Mucosa of descending colon (tissue), 3 donors: ENCODE measurements around the gene MDH2. TPM values are rescaled to one million over a fixed set of nuclear protein-coding genes. Genes with fewer than 3 reads are reported as not detected.
"Not testable (repeated sequence)": the region's sequence is repeated elsewhere in the genome, so short reads cannot be mapped to it uniquely, and the experiment has no call there.

ENCODE experiments used
- ATAC-seq: fragments of 200-7000 bp; cut with Tn5 transposase; one replicate; pipeline ENCODE4 v1.9.1; 2020; ENCODE audit warnings: mild to moderate bottlenecking, moderate library complexity
- DNase-seq, 3 donors: peaks; one replicate each; pipeline ENCODE4 v3.0.0-alpha.2; 2020
- H3K36me3 ChIP-seq: fragments of 200-600 bp; one replicate; pipeline ENCODE4 v1.8.0; 2021; ENCODE audit warnings: low read depth, mild to moderate bottlenecking
- H3K4me1 ChIP-seq: fragments of 200-600 bp; one replicate; pipeline ENCODE4 v1.8.0; 2021; ENCODE audit warnings: low read depth, mild to moderate bottlenecking
- H3K4me3 ChIP-seq: fragments of 200-600 bp; one replicate; pipeline ENCODE4 v1.8.0; 2021; ENCODE audit warnings: mild to moderate bottlenecking
- H3K9me3 ChIP-seq: fragments of 200-600 bp; one replicate; pipeline ENCODE4 v1.8.0; 2021; ENCODE audit warnings: mild to moderate bottlenecking
- intact Hi-C, 2 donors: fragments of 100-400 bp; cut with DNase I in 1 of 2; cut with micrococcal nuclease in 1 of 2; formaldehyde crosslinking; loops; one replicate each; pipeline versions ENCODE4 v1.11.0 to v1.11.1; 2022; cut with DNase I, micrococcal nuclease
- total RNA-seq, 3 donors: library from RNA; stranded (reverse); fragmentation: NEBNext Ultra II Directional in 2 of 3; extraction: Animal tissue kit (Norgen Biotek cat#: 25700) in 2 of 3; gene quantifications; one replicate each; pipeline versions ENCODE4 v1.2.1 to v1.2.4, GENCODE V29; 2021 to 2023
- TF ChIP-seq, protein P1 (sequence below): fragments of 200-600 bp; IDR thresholded peaks from one replicate; pipeline ENCODE4 v1.8.0; 2022; ENCODE audit warnings: antibody characterized with exemption, mild to moderate bottlenecking
- donor health status: DM: no; HTN: no; CAD: no; lungs with moderate emphysema.
- donor health status: DM: no; HTN: no; CAD: no.
- donor health status: DM: no; HTN: yes; CAD: no.

The MDH2 gene
- total RNA-seq, 3 donors from 2014 or later = 170 to 280 (median 246) TPM

DNA sequence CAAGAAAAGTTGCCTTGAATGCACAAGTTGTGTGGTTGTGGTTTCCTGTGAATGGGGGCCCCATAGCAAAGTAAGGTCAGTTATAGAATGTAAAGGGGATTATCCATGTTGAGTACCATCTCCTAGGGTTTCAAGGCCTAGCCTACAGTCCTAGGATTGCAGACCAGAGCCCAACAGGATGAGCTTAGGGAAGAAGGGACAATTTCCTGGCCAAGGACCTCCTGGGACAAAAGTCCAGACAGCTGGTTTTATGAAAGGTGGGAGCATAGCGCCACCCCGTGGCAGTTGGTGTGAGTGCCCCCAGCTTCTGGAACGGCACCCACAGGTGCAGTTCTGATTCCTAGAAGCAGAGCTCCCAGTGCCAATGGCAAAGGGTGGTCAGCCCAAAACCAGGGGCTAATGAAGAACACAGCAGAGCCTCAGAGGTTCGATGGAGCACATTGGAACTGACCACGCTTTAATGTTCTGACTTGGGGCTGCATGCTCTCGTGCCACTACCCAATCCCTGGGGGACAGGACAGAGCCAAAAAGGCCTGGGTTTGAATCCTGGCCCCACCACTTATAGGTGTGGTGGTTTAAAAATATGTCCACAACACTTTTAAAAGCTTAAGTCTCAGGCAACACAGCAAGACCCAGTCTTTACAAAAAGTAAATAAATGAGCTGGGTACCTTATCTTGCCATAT, 27.7 kb upstream of the MDH2 start:
- H3K36me3 ChIP-seq = no peaks in the 10 kb centered on the region
- intact Hi-C loops = loop anchor here (1.0 to 10.0 kb wide), 2 partner anchors 154 to 155 kb away; no protein-coding TSS in a partner anchor
- ATAC-seq (peak; percentile 96), DNase-seq (peak; percentile 72 to 91 (median 86))
- H3K4me3 ChIP-seq = no peak overlapping the region
- TF ChIP-seq, protein P1, sequence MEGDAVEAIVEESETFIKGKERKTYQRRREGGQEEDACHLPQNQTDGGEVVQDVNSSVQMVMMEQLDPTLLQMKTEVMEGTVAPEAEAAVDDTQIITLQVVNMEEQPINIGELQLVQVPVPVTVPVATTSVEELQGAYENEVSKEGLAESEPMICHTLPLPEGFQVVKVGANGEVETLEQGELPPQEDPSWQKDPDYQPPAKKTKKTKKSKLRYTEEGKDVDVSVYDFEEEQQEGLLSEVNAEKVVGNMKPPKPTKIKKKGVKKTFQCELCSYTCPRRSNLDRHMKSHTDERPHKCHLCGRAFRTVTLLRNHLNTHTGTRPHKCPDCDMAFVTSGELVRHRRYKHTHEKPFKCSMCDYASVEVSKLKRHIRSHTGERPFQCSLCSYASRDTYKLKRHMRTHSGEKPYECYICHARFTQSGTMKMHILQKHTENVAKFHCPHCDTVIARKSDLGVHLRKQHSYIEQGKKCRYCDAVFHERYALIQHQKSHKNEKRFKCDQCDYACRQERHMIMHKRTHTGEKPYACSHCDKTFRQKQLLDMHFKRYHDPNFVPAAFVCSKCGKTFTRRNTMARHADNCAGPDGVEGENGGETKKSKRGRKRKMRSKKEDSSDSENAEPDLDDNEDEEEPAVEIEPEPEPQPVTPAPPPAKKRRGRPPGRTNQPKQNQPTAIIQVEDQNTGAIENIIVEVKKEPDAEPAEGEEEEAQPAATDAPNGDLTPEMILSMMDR = peak; percentile 82
- H3K4me1 ChIP-seq = peaks cover 3% of the 10 kb centered on the region
- H3K9me3 ChIP-seq = no peaks in the 10 kb centered on the region

DNA sequence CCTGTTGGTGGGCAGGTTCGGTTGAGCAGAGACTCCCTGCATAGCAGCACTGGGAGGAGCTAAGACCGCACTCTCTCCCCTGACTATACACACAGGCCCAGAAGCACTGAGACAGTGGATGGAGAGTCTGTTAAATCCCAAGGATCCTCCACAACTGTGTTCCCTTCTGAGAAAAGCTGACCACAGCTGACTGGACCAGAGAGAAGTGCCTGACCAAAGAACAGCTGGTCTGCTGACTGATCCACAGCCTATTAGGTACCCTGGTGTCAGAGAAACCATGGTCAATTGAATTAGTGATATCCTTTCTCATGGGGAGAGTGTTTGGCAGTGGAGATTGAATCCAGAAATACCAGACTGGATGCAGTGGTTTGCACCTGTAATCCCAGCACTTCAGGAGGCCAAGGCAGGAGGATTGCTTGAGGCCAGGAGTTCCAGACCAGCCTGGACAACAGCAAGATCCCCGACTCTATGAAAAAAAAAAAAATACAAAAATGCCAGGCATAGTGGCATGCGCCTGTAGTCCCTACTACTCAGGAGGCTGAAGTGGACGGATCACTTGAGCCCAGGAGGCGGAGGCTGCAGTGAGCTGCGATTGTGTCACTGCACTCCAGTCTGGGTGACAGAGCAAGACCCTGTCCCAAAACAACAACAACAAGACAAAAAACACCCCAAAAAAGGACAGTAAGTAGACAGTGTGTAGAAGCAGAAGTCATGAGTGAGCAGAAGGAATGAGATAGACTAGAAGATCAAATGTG, 25.7 kb upstream of the MDH2 start:
- DNase-seq = no peak
- peaks cover 3% of the 10 kb centered on the region for H3K4me1 ChIP-seq
- no peak for ATAC-seq
- intact Hi-C loops = loop anchor here in 1 of 2 donors (10.0 kb wide), 1 partner anchor 157 kb away; no protein-coding TSS in a partner anchor
- no peak overlapping the region for H3K4me3 ChIP-seq
- TF ChIP-seq, protein P1 = no peak
- no peaks in the 10 kb centered on the region for H3K9me3 ChIP-seq
- H3K36me3 ChIP-seq = no peaks in the 10 kb centered on the region

DNA sequence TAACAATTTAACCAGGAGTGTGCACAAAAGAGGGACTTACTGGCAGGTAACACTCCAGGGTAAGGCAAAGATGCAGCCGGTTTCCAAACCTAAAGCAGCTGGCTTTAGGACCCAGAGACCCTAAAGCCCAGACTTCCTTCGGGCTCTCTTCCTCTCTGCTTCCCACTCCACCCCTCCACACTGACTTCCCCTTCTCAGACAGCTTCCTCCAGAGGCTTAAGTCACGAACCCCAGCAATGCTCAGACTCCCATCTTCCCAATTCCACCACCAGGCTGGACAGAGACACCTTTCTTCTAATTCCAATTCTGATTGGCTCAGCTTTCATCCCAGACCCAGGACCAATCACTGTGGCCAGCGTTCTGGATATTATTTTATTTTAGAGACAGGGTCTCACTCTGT, 24.9 kb upstream of the MDH2 start:
- intact Hi-C loops = loop anchor here in 1 of 2 donors (10.0 kb wide), 1 partner anchor 158 kb away; no protein-coding TSS in a partner anchor

DNA sequence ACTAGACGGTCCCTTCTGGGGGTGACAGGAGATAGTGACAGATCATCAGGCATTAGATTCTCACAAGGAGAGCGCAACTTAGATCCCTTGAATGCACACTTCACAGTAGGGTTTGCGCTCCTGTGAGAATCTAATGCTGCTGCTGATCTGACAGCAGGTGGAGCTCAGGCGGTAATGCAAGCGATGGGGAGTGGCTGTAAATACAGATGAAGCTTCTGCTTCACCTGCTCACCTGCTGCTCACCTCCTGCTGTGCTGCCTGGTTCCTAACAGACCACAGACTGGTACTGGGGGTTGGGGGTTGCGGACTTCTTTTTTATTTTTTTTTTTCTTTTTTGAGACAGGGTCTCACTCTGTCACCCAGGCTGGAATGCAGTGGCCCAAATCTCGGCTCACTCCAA, 18.2 kb upstream of the MDH2 start:
- not testable (repeated sequence) for H3K36me3 ChIP-seq, H3K9me3 ChIP-seq, ATAC-seq, H3K4me3 ChIP-seq, H3K4me1 ChIP-seq
- intact Hi-C loops = loop anchor here in 1 of 2 donors (10.0 kb wide), 1 partner anchor 165 kb away; no protein-coding TSS in a partner anchor
- peak in 1 of 3 donors; percentile 14 for DNase-seq

More for the DNA sequence above, 24.9 kb upstream of the MDH2 start:
- TF ChIP-seq, protein P1 = no peak
- peaks cover 3% of the 10 kb centered on the region for H3K4me1 ChIP-seq
- H3K36me3 ChIP-seq = no peaks in the 10 kb centered on the region
- peak; percentile 42 for ATAC-seq
- H3K9me3 ChIP-seq = no peaks in the 10 kb centered on the region
- DNase-seq = peak in 1 of 3 donors; percentile 27
- H3K4me3 ChIP-seq = no peak overlapping the region

DNA sequence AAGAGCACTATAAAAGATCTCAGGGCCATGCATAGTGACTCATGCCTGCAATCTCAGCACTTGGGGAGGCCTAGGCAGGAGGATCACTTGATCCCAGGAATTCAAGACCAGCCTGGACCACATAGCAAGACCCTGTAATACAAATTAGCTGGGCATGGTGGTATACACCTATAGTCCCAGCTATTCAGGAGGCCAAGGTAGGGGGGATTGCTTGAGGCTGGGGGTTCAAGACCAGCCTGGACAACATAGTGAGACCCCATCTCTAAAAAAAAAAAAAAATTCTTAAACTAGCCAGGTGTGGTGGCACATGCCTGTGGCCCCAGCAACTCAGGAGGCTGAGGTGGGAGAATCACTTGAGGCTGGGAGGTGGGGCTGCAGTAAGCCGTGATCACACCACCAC, 15.9 kb upstream of the MDH2 start:
- DNase-seq (no peak), ATAC-seq (no peak)
- Histone ChIP-seq H3K9me3 (no peaks in the 10 kb centered on the region), H3K4me1 (no peaks in the 10 kb centered on the region), H3K4me3 (no peak overlapping the region), H3K36me3 (no peaks in the 10 kb centered on the region)
- TF ChIP-seq, protein P1 = no peak
- intact Hi-C loops = no loop called here

DNA sequence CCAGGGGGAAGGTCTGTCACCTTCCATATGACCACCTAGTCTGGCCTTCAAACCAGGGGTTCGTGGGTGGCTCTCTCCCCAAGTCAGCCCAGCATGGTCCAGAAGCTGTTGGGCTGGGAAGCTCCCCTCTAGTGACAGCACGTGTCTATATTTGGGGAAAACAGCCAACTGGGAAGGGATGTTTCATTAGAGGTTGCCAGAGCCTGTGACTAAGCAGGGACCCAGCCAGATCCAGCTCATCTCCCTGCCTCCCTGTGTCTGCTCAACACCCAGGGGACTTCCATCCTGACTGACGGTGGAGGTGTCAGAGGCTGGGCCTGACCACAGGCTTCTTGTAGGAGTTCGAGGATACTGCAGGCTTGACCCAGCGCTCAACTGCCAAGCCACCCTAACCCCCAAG, 10.6 kb upstream of the MDH2 start:
- no peaks in the 10 kb centered on the region for H3K9me3 ChIP-seq
- TF ChIP-seq, protein P1 = no peak
- ATAC-seq = peak; percentile 52
- DNase-seq = no peak
- no peaks in the 10 kb centered on the region for H3K4me1 ChIP-seq
- H3K4me3 ChIP-seq = no peak overlapping the region
- intact Hi-C loops = no loop called here
- H3K36me3 ChIP-seq = no peaks in the 10 kb centered on the region
